Mucosa of descending colon (tissue), 3 donors: ENCODE data around the gene PIH1D1. TPM values are rescaled to one million over a fixed set of nuclear protein-coding genes. Genes with fewer than 3 reads are reported as not detected.
"Not testable (repeated sequence)": the region's sequence is repeated elsewhere in the genome, so short reads cannot be mapped to it uniquely, and the experiment has no call there.

ENCODE experiments used
- ATAC-seq: fragments of 200-7000 bp; cut with Tn5 transposase; one replicate; pipeline ENCODE4 v1.9.1; 2020; ENCODE audit warnings: mild to moderate bottlenecking, moderate library complexity
- DNase-seq, 3 donors: peaks; one replicate each; pipeline ENCODE4 v3.0.0-alpha.2; 2020
- H3K36me3 ChIP-seq: fragments of 200-600 bp; one replicate; pipeline ENCODE4 v1.8.0; 2021; ENCODE audit warnings: low read depth, mild to moderate bottlenecking
- H3K4me1 ChIP-seq: fragments of 200-600 bp; one replicate; pipeline ENCODE4 v1.8.0; 2021; ENCODE audit warnings: low read depth, mild to moderate bottlenecking
- H3K4me3 ChIP-seq: fragments of 200-600 bp; one replicate; pipeline ENCODE4 v1.8.0; 2021; ENCODE audit warnings: mild to moderate bottlenecking
- H3K9me3 ChIP-seq: fragments of 200-600 bp; one replicate; pipeline ENCODE4 v1.8.0; 2021; ENCODE audit warnings: mild to moderate bottlenecking
- CTCF ChIP-seq: fragments of 200-600 bp; IDR thresholded peaks from one replicate; pipeline ENCODE4 v1.8.0; 2022; ENCODE audit warnings: antibody characterized with exemption, mild to moderate bottlenecking
- intact Hi-C, 2 donors: fragments of 100-400 bp; cut with DNase I in 1 of 2; cut with micrococcal nuclease in 1 of 2; formaldehyde crosslinking; loops; one replicate each; pipeline versions ENCODE4 v1.11.0 to v1.11.1; 2022; cut with DNase I, micrococcal nuclease
- total RNA-seq, 3 donors: library from RNA; stranded (reverse); fragmentation: NEBNext Ultra II Directional in 2 of 3; extraction: Animal tissue kit (Norgen Biotek cat#: 25700) in 2 of 3; gene quantifications; one replicate each; pipeline versions ENCODE4 v1.2.1 to v1.2.4, GENCODE V29; 2021 to 2023
- donor health status: DM: no; HTN: no; CAD: no; lungs with moderate emphysema.
- donor health status: DM: no; HTN: no; CAD: no.
- donor health status: DM: no; HTN: yes; CAD: no.

PIH1D1 gene
- total RNA-seq, 3 donors from 2014 or later, result 65.2 to 78.7 (median 76.6) TPM

- DNase-seq, result no peak
- Histone ChIP-seq H3K4me3 (no peak overlapping the region), H3K4me1 (peaks cover 8% of the 10 kb centered on the region), H3K36me3 (peaks cover 5% of the 10 kb centered on the region), H3K9me3 (no peaks in the 10 kb centered on the region)
- intact Hi-C loops, result no loop called here
- no peak for ATAC-seq
- TF ChIP-seq CTCF, result no peak
Measured at GRCh38 chr19:49448432-49448786, 3.2 kb downstream of the PIH1D1 start.

- no peak for ATAC-seq
- H3K36me3 ChIP-seq, result peaks cover 5% of the 10 kb centered on the region
- H3K4me1 ChIP-seq, result peaks cover 8% of the 10 kb centered on the region
- TF ChIP-seq CTCF, result no peak
- H3K4me3 ChIP-seq, result no peak overlapping the region
- intact Hi-C loops, result no loop called here
- DNase-seq, result peak in 1 of 3 donors; percentile 58
- no peaks in the 10 kb centered on the region for H3K9me3 ChIP-seq
Measured at GRCh38 chr19:49447485-49448431, 3.9 kb downstream of the PIH1D1 start.

GRCh38 chr19:49445997-49446396 lies 5.6 kb downstream of the PIH1D1 start:
- intact Hi-C loops, result no loop called here
- no peak for TF ChIP-seq CTCF
- ATAC-seq (no peak), DNase-seq (peak in 1 of 3 donors; percentile 41)
- Histone ChIP-seq H3K4me3 (no peak overlapping the region), H3K36me3 (no peaks in the 10 kb centered on the region), H3K4me1 (peaks cover 4% of the 10 kb centered on the region), H3K9me3 (no peaks in the 10 kb centered on the region)

GRCh38 chr19:49444100-49444700 lies 7.4 kb downstream of the PIH1D1 start:
- intact Hi-C loops, result loop anchor here in 1 of 2 donors (5.0 kb wide), 1 partner anchor 52 kb away; no protein-coding TSS in a partner anchor
- not testable (repeated sequence) for ATAC-seq, H3K9me3 ChIP-seq, DNase-seq, H3K36me3 ChIP-seq, H3K4me1 ChIP-seq, H3K4me3 ChIP-seq

GRCh38 chr19:49443366-49444099 lies 8.1 kb downstream of the PIH1D1 start:
- TF ChIP-seq CTCF, result peak; percentile 75
- intact Hi-C loops, result loop anchor here (2.0 to 5.0 kb wide), 2 partner anchors 51 kb away; no protein-coding TSS in a partner anchor
- Histone ChIP-seq H3K9me3 (no peaks in the 10 kb centered on the region), H3K36me3 (no peaks in the 10 kb centered on the region), H3K4me1 (no peaks in the 10 kb centered on the region), H3K4me3 (peak overlapping the region; percentile 42)
- DNase-seq (peak; percentile 96), ATAC-seq (peak; percentile 94)
